ENCODE data around the gene LLCFC1.

GRCh38 chr7:142933624-142934023, 5.7 kb upstream of the LLCFC1 start, which contains the start of gene TRPV5:
- TF ChIP-seq GTF2I (CRISPR knock-in tag; conservative IDR thresholded peaks at IDR 0.05) (no peak), CTCF (IDR thresholded peaks at IDR 0.05) (no peak), ZBTB43 (CRISPR knock-in tag; IDR thresholded peaks at IDR 0.05) (no peak), HMGXB4 (CRISPR knock-in tag; IDR thresholded peaks at IDR 0.05) (no peak), IRF1 (CRISPR knock-in tag; IDR thresholded peaks at IDR 0.05) (no peak), FOXJ3 (CRISPR knock-in tag; IDR thresholded peaks at IDR 0.05; ENCODE audit: borderline replicate concordance) (no peak), ATF1 (CRISPR knock-in tag; IDR thresholded peaks at IDR 0.05) (no peak), ATF3 (CRISPR knock-in tag; conservative IDR thresholded peaks at IDR 0.05) (no peak), JUN (CRISPR knock-in tag; IDR thresholded peaks at IDR 0.05) (no peak), MLX (CRISPR knock-in tag; IDR thresholded peaks at IDR 0.05) (no peak)
